ENCODE measurements around the gene ZSCAN21. TPM values are rescaled to one million over a fixed set of nuclear protein-coding genes. Genes with fewer than 3 reads are reported as not detected.

ZSCAN21 gene
- total and polyA plus RNA-seq, 2 donors (not counting 3 experiments of a cell fraction or from before 2014, with no cell fraction given): 7.4 to 7.7 TPM

- ChIA-PET CTCF (interaction anchor here (0.6 to 1.6 kb wide), 4 partner anchors 11 to 38 kb away, joined by 3 to 8 read pairs (median 6); no protein-coding TSS in a partner anchor), POLR2A (interaction anchor here (0.6 kb wide), 1 partner anchor 11 kb away, joined by 8 read pairs; no protein-coding TSS in a partner anchor)
- Histone ChIP-seq H3K27ac (ENCODE audit: insufficient read depth, low read depth, low read length) (no peak overlapping the region), H3K36me3 (ENCODE audit: control insufficient read depth in 2 of 2, extremely low read depth in 1 of 2, insufficient read depth in 2 of 2, low read length in 2 of 2) (peaks cover 13 to 16% of the 10 kb centered on the region in 2 experiments), H3K79me2 (ENCODE audit: control insufficient read depth, insufficient read depth, low read length) (no peaks in the 10 kb centered on the region), H4K20me1 (replicated peaks; ENCODE audit: control insufficient read depth, extremely low read depth, insufficient read depth, low read length) (no peaks in the 10 kb centered on the region), H3K4me3 (replicated peaks in 1 of 3; ENCODE audit: insufficient read depth in 1 of 3, low read depth in 1 of 3, low read length in 3 of 3) (no peak overlapping the region), H3K4me2 (ENCODE audit: insufficient read depth, low read length) (no peak overlapping the region), H3K27me3 (ENCODE audit: control insufficient read depth in 2 of 2, insufficient read depth in 2 of 2, low read length in 2 of 2) (no peaks in the 10 kb centered on the region), H3K9me3 (replicated peaks; ENCODE audit: control insufficient read depth, insufficient read depth, low read length) (no peaks in the 10 kb centered on the region), H3K9ac (replicated peaks; ENCODE audit: extremely low read depth, insufficient read depth, low read length) (no peak overlapping the region), H3K9me1 (replicated peaks; ENCODE audit: control insufficient read depth, extremely low read depth, insufficient read depth, low read length) (no peaks in the 10 kb centered on the region), H2AFZ (ENCODE audit: low read depth, low read length) (no peak overlapping the region), H3K4me1 (ENCODE audit: control insufficient read depth, extremely low read depth, insufficient read depth, low read length) (no peaks in the 10 kb centered on the region)
- no peak for TF ChIP-seq MYC (IDR thresholded peaks at IDR 0.05; ENCODE audit: low read depth, low read length)
- TF ChIP-seq MAX (IDR thresholded peaks at IDR 0.05; ENCODE audit: insufficient read depth, insufficient read length): no peak
- TF ChIP-seq JUN (IDR thresholded peaks at IDR 0.05; ENCODE audit: borderline replicate concordance, insufficient read depth, insufficient read length, low read depth): no peak
- TF ChIP-seq, protein P1, sequence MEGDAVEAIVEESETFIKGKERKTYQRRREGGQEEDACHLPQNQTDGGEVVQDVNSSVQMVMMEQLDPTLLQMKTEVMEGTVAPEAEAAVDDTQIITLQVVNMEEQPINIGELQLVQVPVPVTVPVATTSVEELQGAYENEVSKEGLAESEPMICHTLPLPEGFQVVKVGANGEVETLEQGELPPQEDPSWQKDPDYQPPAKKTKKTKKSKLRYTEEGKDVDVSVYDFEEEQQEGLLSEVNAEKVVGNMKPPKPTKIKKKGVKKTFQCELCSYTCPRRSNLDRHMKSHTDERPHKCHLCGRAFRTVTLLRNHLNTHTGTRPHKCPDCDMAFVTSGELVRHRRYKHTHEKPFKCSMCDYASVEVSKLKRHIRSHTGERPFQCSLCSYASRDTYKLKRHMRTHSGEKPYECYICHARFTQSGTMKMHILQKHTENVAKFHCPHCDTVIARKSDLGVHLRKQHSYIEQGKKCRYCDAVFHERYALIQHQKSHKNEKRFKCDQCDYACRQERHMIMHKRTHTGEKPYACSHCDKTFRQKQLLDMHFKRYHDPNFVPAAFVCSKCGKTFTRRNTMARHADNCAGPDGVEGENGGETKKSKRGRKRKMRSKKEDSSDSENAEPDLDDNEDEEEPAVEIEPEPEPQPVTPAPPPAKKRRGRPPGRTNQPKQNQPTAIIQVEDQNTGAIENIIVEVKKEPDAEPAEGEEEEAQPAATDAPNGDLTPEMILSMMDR (IDR thresholded peaks at IDR 0.05; ENCODE audit: extremely low read depth in 1 of 2, insufficient read depth in 1 of 2, low read depth in 1 of 2, low read length in 2 of 2): no peak
- no peak for TF ChIP-seq GATA2 (IDR thresholded peaks at IDR 0.05; ENCODE audit: insufficient read depth, insufficient read length, low read depth, low read length)
- no peak for TF ChIP-seq POLR2A (IDR thresholded peaks at IDR 0.05; ENCODE audit: low read depth, low read length)
- no peak for TF ChIP-seq FOS (IDR thresholded peaks at IDR 0.05; ENCODE audit: borderline replicate concordance, insufficient read depth, low read length)
- TF ChIP-seq POLR2AphosphoS5 (IDR thresholded peaks at IDR 0.05; ENCODE audit: insufficient read depth, low read depth, low read length): no peak
- TF ChIP-seq EZH2 (IDR thresholded peaks at IDR 0.05; ENCODE audit: borderline replicate concordance, low read depth, low read length, severe bottlenecking): no peak
- dilution Hi-C loops (cut with MboI; ENCODE audit: extremely low pct_ligation_motif_present, low sequenced_read_pairs): no loop called here
- DNase-seq (ENCODE audit: low read depth, low spot score) (no peak), FAIRE-seq (no peak)
- BruUV-seq (replicated peaks): no TSS peak
- intact Hi-C loops (cut with micrococcal nuclease): no loop called here
Measured at GRCh38 chr7:100064162-100064561, 14.6 kb downstream of the ZSCAN21 start.
